Trophoblast cell (in vitro differentiated cells and primary cell): ENCODE data around the gene CPLX1.

ENCODE experiments used
- DNase-seq, 2 donors: peaks; one replicate each; pipeline ENCODE4 v3.0.0-alpha.2; 2016
- H2AFZ ChIP-seq: 2 replicates; pipeline ENCODE4 v1.6.1; 2013; ENCODE audit warnings: low read length, moderate library complexity, mild to moderate bottlenecking; ENCODE audit not compliant: insufficient read depth, poor library complexity
- H2AK5ac ChIP-seq: 2 replicates; pipeline ENCODE4 v1.6.1; 2013; ENCODE audit warnings: mild to moderate bottlenecking, low read length
- H2BK120ac ChIP-seq: 2 replicates; pipeline ENCODE4 v1.6.1; 2013; ENCODE audit warnings: low read length, mild to moderate bottlenecking, moderate library complexity; ENCODE audit not compliant: insufficient read depth, poor library complexity
- H2BK12ac ChIP-seq: 2 replicates; pipeline ENCODE4 v1.6.1; 2013; ENCODE audit warnings: mild to moderate bottlenecking, low read length, moderate library complexity
- H2BK5ac ChIP-seq: 2 replicates; pipeline ENCODE4 v1.6.1; 2013; ENCODE audit warnings: low read length, low read depth, moderate library complexity, mild to moderate bottlenecking; ENCODE audit not compliant: poor library complexity
- H3K14ac ChIP-seq: 2 replicates; pipeline ENCODE4 v1.6.1; 2013; ENCODE audit warnings: mild to moderate bottlenecking, low read length
- H3K18ac ChIP-seq: 2 replicates; pipeline ENCODE4 v1.6.1; 2013; ENCODE audit warnings: mild to moderate bottlenecking, low read length
- H3K23ac ChIP-seq: 2 replicates; pipeline ENCODE4 v1.6.1; 2013; ENCODE audit warnings: low read length
- H3K27ac ChIP-seq: 2 replicates; pipeline ENCODE4 v1.5.1; 2013; ENCODE audit warnings: low read depth, mild to moderate bottlenecking, inconsistent platforms, low read length, moderate library complexity
- H3K27me3 ChIP-seq: 2 replicates; pipeline ENCODE4 v1.6.1; 2013; ENCODE audit warnings: inconsistent platforms, mild to moderate bottlenecking, low read length, moderate library complexity; ENCODE audit not compliant: insufficient read depth
- H3K36me3 ChIP-seq, 2 experiments: 1 replicate in 1 of 2; 2 replicates in 1 of 2; pipeline ENCODE4 v1.6.1; 2013; ENCODE audit warnings: low read length in 2 of 2, mild to moderate bottlenecking in 2 of 2, moderate library complexity in 1 of 2; ENCODE audit not compliant: insufficient read depth in 2 of 2, control insufficient read depth in 1 of 2
- H3K4ac ChIP-seq: 2 replicates; pipeline ENCODE4 v1.6.1; 2013; ENCODE audit warnings: low read depth, mild to moderate bottlenecking, low read length, moderate library complexity
- H3K4me1 ChIP-seq, 2 experiments: 1 replicate in 1 of 2; 2 replicates in 1 of 2; pipeline ENCODE4 v1.6.1; 2013; ENCODE audit warnings: low read length in 2 of 2, mild to moderate bottlenecking in 2 of 2, moderate library complexity in 1 of 2; ENCODE audit not compliant: insufficient read depth in 2 of 2, control insufficient read depth in 1 of 2
- H3K4me2 ChIP-seq: 2 replicates; pipeline ENCODE4 v1.6.1; 2013; ENCODE audit warnings: inconsistent platforms, mild to moderate bottlenecking, low read length, moderate library complexity
- H3K4me3 ChIP-seq: 2 replicates; pipeline ENCODE4 v1.5.1; 2013; ENCODE audit warnings: mild to moderate bottlenecking, low read depth, low read length, inconsistent platforms
- H3K79me1 ChIP-seq: one replicate; pipeline ENCODE4 v1.6.1; 2013; ENCODE audit warnings: low read length
- H3K79me2 ChIP-seq: 2 replicates; pipeline ENCODE4 v1.6.1; 2013; ENCODE audit warnings: low read length, mild to moderate bottlenecking; ENCODE audit not compliant: control insufficient read depth, insufficient read depth, poor library complexity
- H3K9ac ChIP-seq: 2 replicates; pipeline ENCODE4 v1.6.1; 2013; ENCODE audit warnings: mild to moderate bottlenecking, low read length
- H3K9me3 ChIP-seq: 2 replicates; pipeline ENCODE4 v1.6.1; 2013; ENCODE audit warnings: low read depth, mild to moderate bottlenecking, control low read depth, inconsistent platforms, low read length; ENCODE audit not compliant: insufficient read depth
- H4K12ac ChIP-seq: 2 replicates; pipeline ENCODE4 v1.6.1; 2013; ENCODE audit warnings: low read depth, mild to moderate bottlenecking, low read length, moderate library complexity
- H4K8ac ChIP-seq: 2 replicates; pipeline ENCODE4 v1.6.1; 2013; ENCODE audit warnings: low read depth, mild to moderate bottlenecking, low read length, moderate library complexity
- H4K91ac ChIP-seq: one replicate; pipeline ENCODE4 v1.6.1; 2013; ENCODE audit warnings: low read depth, mild to moderate bottlenecking, low read length, moderate library complexity
- WGBS: extraction: QIAGEN DNeasy Blood & Tissue Kit; methylation state at CpG from one replicate; pipeline ENCODE4 v1.1.7; 2013; ENCODE audit warnings: missing lambda C conversion rate; ENCODE audit not compliant: insufficient read length, insufficient coverage; ENCODE audit errors: extremely low coverage; 5-methylcytosine and 5-hydroxymethylcytosine counted together

The CPLX1 gene

GRCh38 chr4:819401-820229, 6.3 kb downstream of the CPLX1 start:
- Histone ChIP-seq H3K27ac (no peak overlapping the region), H2BK5ac (no peak overlapping the region), H3K4ac (no peak overlapping the region), H3K4me1 (no peaks in the 10 kb centered on the region), H2AFZ (no peak overlapping the region), H3K4me2 (no peak overlapping the region), H3K18ac (no peak overlapping the region), H3K9me3 (peaks cover 13% of the 10 kb centered on the region), H4K12ac (no peak overlapping the region), H2AK5ac (no peak overlapping the region), H3K9ac (no peak overlapping the region), H2BK12ac (no peak overlapping the region), H3K4me3 (no peak overlapping the region), H3K36me3 (no peaks in the 10 kb centered on the region), H3K79me1 (no peaks in the 10 kb centered on the region), H2BK120ac (no peak overlapping the region), H3K27me3 (peaks cover 17% of the 10 kb centered on the region), H3K79me2 (no peaks in the 10 kb centered on the region), H4K8ac (no peak overlapping the region), H3K14ac (no peak overlapping the region), H3K23ac (no peak overlapping the region), H4K91ac (no peak overlapping the region)
- no peak for DNase-seq
- WGBS = no CpG with 5 or more reads among the region's 20 CpGs

- Histone ChIP-seq H4K91ac (no peak overlapping the region), H3K23ac (no peak overlapping the region), H3K14ac (no peak overlapping the region), H3K18ac (no peak overlapping the region), H2AFZ (no peak overlapping the region), H2BK12ac (no peak overlapping the region), H2BK5ac (no peak overlapping the region), H3K36me3 (no peaks in the 10 kb centered on the region), H3K79me1 (no peaks in the 10 kb centered on the region), H3K27me3 (peaks cover 9% of the 10 kb centered on the region), H3K9me3 (peaks cover 10% of the 10 kb centered on the region), H2AK5ac (no peak overlapping the region), H3K27ac (no peak overlapping the region), H4K8ac (no peak overlapping the region), H3K4ac (no peak overlapping the region), H2BK120ac (no peak overlapping the region), H3K4me2 (no peak overlapping the region), H3K4me3 (no peak overlapping the region), H3K79me2 (no peaks in the 10 kb centered on the region), H4K12ac (no peak overlapping the region), H3K9ac (no peak overlapping the region), H3K4me1 (no peaks in the 10 kb centered on the region)
- DNase-seq = no peak
- WGBS = no CpG with 5 or more reads among the region's 42 CpGs
These were observed 7.6 kb downstream of the CPLX1 start for GRCh38 chr4:818106-818921.

GRCh38 chr4:815464-816146, 10.3 kb downstream of the CPLX1 start:
- no peaks in the 10 kb centered on the region for H3K79me1 ChIP-seq
- no peak overlapping the region for H2BK120ac ChIP-seq
- no peak overlapping the region for H2AFZ ChIP-seq
- H4K91ac ChIP-seq = no peak overlapping the region
- no peak overlapping the region for H2BK12ac ChIP-seq
- no peak overlapping the region for H2BK5ac ChIP-seq
- no peak for DNase-seq
- no peak overlapping the region for H3K4me2 ChIP-seq
- no peak overlapping the region for H3K23ac ChIP-seq
- no peak overlapping the region for H3K9ac ChIP-seq
- no peak overlapping the region for H4K12ac ChIP-seq
- no peaks in the 10 kb centered on the region for H3K36me3 ChIP-seq
- H3K4me3 ChIP-seq = no peak overlapping the region
- no peak overlapping the region for H3K18ac ChIP-seq
- H3K79me2 ChIP-seq = no peaks in the 10 kb centered on the region
- no CpG with 5 or more reads among the region's 11 CpGs for WGBS
- H3K27ac ChIP-seq = no peak overlapping the region
- H3K4ac ChIP-seq = no peak overlapping the region
- H3K27me3 ChIP-seq = peaks cover 3% of the 10 kb centered on the region
- peaks cover 8% of the 10 kb centered on the region for H3K9me3 ChIP-seq
- H3K14ac ChIP-seq = no peak overlapping the region
- no peak overlapping the region for H2AK5ac ChIP-seq
- no peaks in the 10 kb centered on the region for H3K4me1 ChIP-seq
- no peak overlapping the region for H4K8ac ChIP-seq

- H2AK5ac ChIP-seq = no peak overlapping the region
- no peaks in the 10 kb centered on the region for H3K27me3 ChIP-seq
- no peak for DNase-seq
- H3K36me3 ChIP-seq = no peaks in the 10 kb centered on the region
- H3K79me2 ChIP-seq = no peaks in the 10 kb centered on the region
- H3K4ac ChIP-seq = no peak overlapping the region
- no peak overlapping the region for H3K14ac ChIP-seq
- no peak overlapping the region for H4K91ac ChIP-seq
- no peaks in the 10 kb centered on the region for H3K79me1 ChIP-seq
- no peak overlapping the region for H3K18ac ChIP-seq
- H3K23ac ChIP-seq = no peak overlapping the region
- H3K9ac ChIP-seq = no peak overlapping the region
- no peak overlapping the region for H2AFZ ChIP-seq
- H2BK12ac ChIP-seq = no peak overlapping the region
- no peak overlapping the region for H3K4me2 ChIP-seq
- no peak overlapping the region for H4K8ac ChIP-seq
- H3K4me1 ChIP-seq = no peaks in the 10 kb centered on the region
- WGBS = no CpG with 5 or more reads among the region's 14 CpGs
- no peak overlapping the region for H3K27ac ChIP-seq
- H4K12ac ChIP-seq = no peak overlapping the region
- H2BK5ac ChIP-seq = no peak overlapping the region
- peaks cover 4% of the 10 kb centered on the region for H3K9me3 ChIP-seq
- H2BK120ac ChIP-seq = no peak overlapping the region
- no peak overlapping the region for H3K4me3 ChIP-seq
These were observed 11.5 kb downstream of the CPLX1 start for GRCh38 chr4:814312-814850.
